GM18909 (cell line): ENCODE results near the gene CSNK1D.
"Not testable (repeated sequence)": the region's sequence is repeated elsewhere in the genome, so short reads cannot be mapped to it uniquely, and the experiment has no call there.

ENCODE experiments used
- ATAC-seq: cut with Tn5 transposase; IDR thresholded peaks from one replicate; pipeline ENCODE4 v1.9.1; 2021; ENCODE audit warnings: mild to moderate bottlenecking; ENCODE audit not compliant: unreplicated experiment, poor library complexity

Gene CSNK1D

DNA sequence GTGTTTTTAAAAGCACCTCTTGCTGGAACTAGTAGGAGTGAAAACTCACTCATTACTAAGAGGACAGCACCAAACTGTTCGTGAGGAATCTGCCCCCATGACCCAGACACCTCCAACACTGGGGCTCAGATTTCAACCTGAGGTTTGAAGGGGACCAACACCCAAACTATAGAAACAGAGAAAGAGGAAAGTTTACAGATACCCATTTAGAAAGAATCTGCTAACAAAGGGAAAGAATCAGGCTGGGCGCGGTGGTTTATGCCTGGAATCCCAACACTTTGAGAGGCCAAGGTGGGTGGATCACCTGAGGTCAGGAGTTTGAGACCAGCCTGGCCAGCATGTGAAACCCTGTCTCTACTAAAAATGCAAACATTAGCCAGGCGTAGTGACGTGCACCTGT lies 3.4 kb upstream of the CSNK1D start:
- no peak for ATAC-seq

DNA sequence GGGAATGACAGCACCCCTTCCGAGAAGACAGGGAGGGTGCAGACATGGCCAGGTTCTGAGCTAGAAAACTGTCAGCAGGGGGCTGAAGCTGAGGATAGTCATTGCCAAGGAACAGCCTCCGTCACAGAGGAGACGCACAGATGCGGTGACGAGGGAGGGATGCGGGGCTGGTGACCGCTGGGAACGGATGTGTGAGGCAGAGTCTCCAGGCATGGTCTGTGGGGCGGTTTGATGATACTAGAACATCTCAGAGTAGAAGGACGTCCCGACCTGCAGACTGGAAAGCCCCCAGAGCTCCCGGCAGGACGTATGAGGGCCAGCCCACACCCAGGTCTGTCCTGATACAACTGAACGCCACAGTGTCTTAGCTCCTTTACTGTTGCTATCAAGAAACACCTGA lies 1.8 kb upstream of the CSNK1D start:
- ATAC-seq: no peak

DNA sequence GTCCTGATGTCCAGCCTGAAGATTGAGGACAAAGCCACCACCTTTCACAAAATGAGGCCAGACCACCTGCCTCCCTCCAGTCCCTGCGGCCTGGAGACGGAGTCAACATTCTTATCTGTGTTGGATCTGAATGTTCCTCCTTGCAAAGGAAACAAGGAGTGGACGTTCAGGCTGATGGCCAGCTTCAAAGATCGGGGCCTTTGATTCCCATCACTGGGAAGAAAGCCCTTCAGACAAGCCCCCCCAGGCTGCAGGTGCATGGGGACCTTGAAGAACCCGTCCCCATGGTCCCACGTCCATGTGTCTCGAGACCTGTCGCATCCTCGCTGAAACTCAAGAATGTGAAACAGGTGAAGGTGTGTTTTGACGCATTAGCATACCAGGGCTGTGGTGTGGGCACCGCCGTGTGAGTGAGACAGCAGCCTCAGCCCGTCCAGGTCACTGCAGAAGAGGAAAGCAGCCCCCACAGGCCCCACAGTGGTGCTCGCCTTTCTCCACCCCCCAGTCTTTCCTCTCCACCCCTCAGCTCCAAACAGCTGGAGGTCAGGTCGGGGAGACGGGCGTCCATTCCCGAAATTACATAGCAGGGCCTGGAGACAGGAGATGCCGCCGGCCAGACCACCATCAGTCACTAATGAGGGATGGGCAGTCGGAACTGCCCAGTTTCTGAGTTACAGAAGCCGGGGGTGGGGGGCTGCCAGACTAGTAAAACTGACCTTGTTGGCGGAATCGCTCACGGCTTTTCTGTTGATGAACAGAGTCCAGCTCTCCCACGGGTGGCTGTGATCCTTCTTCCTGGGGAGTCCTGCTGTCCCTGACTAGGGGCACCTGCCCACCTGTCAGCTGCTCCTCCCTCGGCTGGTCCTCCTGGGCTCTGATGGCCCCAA lies 877 bp upstream of the CSNK1D start:
- no peak for ATAC-seq

DNA sequence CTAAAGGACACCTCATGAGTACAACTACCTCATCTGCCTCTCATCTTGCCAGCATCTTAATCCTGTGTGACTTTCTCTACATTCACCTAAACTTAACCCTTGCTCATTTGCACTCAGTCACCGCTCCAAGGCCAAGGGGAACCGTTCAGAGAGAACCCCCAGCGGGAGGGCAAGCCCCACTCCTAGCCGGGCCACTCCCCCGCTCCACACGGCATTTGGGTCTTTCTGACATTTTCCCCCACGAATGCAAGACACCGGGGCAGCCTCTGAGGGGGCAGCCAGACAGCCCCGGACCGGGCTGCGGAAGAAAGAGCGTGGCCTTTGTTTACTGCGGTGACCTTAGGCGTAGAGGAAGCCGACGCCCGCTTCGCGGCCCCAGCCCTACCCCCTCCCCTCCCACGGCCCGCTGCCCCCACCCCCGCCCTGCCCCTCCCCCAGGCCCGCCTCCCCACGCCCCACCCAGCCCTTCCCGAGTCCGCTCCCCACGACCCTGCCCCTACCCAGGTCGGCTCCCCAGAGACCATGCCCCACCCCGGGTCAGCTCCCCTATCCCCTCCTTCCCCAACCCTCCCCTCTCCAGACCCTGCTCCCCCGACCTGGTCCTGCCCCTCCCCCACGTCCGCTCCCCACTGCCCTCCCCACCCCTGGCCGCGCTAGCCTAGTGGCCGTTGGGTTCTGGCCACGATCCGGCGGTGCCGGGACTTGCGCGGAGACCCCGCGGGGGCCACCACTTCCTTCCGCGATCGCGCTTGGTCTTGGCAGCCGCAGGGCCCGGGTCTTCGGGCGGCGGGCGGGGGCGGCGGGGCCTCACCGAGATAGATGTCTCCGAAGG lies 789 bp downstream of the CSNK1D start:
- peak; percentile 19 for ATAC-seq

DNA sequence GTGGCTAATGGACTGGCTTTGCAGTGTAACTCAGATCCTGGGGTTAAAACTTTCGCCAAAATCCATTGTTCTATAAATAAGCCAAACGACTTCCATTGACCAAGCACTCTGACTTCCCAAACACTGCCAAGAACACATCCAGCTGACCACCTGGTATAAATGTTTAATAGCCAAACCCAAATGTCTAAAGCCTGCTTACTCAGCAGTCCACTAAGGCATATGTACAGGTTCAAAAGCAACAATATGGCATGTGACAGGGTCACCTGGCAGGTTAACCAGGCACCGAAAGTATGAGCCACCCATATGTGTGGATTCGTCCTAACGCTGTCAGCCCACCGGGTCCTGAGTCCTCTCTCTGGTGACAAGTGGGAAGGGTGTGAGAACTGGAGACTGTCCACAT lies 2.1 kb downstream of the CSNK1D start:
- ATAC-seq: no peak

DNA sequence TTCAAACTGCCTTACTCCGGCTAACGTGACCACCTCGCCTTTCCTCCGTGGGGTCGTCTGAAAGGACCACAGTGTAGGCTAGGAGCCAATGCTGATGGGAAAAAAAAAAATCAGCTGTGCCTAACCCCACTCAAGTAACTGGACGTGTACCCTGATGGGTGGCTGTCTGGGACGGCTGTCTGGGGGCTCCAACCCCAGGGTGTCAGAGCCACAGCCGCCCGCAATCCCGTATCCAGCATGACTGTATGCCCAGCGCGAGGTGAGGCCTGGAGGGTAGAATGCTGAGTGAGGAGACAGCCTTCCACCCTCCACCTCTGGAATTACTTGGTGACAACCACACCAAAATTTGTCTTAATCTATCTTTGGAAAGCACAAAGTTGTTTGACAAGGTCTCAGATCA lies 2.8 kb downstream of the CSNK1D start:
- no peak for ATAC-seq

DNA sequence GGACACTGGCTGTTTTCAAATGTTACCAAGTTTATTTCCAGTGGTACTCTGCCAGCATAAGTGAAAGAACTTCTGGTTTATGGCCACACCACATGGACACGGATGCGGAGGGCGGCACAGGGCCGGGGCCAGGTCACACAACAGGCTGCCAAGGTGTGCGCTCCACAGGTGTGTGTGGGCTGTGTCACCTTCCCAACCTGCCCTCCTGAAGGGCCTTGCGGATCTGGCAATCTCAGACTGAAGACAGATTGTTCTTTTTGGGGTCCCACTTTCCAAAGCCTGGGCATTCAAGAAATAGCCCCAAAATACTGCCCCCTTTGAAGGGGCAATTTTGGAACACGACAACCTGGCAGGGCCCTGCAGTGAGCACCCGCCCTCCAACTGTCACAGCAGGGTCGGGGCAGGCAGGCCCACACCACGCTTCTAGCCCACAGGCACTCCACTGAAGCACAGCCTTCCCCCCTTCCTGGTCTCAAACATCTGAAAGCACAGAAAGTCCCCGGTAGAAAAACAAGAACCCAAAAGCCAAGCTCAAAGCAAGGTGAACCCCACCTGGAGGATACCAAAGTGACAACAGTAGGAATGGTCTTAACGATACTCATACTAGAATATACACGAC lies 3.5 kb downstream of the CSNK1D start:
- ATAC-seq: no peak

DNA sequence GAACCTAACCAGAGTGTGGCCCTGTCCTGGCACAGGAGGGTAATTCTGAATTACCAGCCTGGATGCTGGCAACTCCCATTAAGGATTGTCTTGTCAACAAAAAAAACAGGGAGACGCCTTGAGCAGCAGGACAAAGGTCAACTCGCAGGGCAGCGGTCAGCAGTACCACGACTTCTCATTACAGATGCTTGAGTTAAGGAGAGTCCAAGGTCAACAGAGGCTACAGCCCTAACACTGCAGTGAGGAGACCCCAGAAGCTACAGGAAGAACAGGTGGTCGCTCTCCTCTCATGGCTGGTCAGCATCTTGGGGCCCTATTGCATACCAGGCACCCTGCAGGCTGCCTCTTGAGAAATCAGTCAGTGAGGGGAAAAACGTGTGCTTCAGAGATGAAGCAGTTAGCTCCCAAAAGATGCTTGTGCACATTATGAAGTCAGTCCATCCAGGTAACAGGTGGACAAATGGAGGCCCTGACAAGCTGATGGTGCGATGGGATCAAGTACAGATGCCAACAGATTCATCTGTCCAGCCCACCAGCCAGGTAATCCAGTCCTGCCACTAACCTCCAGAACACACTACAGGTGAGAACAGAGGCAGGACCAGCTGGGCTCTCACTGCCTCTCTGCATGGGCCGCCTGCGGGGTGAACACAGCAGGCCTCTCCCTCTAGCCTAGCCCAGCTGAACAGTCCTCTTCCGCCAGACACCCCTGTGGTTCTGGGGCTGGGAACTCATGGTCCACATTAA lies 4.2 kb downstream of the CSNK1D start:
- no peak for ATAC-seq

DNA sequence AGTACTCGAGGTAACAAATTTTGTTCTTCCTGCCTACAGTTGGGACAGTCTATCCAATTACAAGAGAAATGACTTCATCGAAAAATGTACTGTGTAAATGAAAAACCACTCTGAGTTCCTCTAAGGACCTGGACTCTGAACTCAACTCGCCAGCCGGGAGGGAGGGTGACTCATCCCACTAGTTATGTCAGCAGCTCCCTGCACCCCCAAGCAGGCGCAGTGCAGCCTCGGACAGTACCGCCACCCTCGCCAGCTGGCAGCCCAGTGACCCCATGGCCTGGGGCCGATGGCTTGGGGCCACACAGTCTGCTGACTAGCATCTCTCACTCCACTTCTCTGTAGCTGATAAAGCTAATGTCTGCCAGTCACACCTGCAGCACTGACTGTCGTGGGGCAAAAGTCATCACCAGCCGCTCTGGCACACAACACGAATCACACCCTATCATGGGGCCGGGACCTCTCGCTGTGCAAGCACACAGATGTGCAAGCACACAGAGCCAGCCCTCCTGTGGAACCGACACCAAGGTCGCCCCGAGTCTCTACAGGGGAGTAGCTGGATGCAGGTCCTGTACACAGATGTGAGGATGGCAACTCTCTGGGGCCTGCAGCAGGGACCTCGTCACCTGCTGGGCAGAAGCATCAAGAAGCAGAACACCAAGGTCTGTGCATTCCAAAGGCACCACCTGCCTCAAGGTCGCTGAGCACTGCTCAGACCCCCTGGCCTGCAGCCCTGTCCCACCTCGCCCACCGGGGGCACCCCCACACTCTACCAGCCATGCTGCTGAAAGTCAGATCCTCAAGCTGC lies 5.7 kb downstream of the CSNK1D start:
- ATAC-seq: no peak

DNA sequence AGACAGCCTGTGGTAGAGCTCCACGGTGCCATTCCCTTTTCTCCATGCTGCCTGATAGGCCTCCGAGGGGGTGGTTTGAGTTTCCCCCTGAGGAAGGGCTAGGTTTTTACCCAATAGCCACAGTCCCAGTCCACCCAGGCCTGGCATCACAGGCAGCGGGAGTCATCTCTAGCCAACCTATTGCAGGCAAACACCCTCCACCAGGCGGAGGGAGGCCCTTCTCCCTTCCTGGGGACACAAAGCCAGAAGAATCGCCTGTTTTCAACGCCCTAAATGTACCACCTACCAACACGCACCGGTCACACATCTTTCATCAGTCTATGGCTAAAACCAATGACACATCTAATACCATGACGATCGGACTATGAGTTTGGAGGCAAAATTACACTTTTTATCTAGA lies 7.4 kb downstream of the CSNK1D start:
- no peak for ATAC-seq

DNA sequence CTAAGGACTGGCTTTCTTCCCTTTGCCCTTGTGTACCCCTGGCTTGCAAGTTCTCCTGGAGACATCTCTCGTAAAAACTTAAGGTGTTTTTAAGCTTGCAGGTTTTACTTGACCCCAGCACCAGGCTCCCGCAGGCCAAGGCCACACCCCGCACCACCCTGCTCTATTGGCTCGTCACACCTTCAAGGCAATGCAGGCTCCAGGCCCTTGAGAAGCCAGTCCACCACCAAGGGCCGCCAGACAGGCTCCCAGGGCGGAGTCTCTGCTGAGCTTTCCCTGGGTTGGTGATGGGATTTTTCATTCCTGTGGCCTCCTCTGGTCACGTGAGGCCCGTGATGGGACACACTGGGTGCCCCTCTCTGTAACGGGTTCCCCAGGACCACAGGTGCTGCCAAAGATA lies 9.9 kb downstream of the CSNK1D start:
- no peak for ATAC-seq

DNA sequence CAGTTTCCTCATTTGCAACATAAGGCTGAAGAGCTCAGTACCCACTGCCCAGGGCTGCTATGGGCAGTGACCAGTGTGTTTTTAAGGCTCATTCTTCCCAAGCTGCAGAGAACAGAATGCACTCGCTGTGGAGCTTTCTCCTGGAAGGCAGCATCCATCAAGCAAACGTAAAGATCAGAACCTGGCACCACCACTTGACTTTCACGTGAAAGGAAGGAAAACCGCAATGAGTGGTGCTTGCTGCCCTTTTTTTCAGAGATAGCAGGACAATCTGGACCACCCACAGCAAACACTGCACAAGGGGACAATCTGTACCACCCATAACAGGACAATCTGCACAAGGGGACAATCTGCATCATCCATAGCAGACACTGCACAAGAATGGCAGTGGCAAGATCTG lies 11.2 kb downstream of the CSNK1D start:
- no peak for ATAC-seq

DNA sequence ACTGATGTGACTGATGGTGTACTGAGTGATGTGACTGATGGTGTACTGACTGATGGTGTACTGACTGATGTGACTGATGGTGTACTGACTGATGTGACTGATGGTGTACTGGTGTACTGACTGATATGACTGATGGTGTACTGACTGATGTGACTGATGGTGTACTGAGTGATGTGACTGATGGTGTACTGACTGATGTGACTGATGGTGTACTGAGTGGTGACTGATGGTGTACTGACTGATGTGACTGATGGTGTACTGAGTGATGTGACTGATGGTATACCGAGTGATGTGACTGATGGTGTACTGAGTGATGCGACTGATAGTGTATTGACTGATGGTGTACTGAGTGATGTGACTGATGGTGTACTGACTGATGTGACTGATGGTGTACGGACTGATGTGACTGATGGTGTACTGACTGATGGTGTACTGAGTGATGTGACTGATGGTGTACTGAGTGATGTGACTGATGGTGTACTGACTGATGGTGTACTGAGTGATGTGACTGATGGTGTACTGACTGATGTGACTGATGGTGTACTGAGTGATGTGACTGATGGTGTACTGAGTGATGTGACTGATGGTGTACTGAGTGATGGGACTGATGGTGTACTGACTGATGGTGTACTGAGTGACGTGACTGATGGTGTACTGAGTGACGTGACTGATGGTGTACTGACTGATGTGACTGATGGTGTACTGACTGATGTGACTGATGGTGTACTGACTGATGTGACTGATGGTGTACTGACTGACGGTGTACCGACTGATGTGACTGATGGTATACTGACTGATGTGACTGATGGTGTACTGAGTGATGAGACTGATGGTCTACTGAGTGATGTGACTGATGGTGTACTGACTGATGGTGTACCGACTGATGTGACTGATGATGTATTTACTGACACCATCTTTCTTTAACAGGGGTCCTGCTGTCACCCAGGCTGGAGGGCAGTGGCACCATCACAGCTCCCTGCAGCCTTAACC lies 13.2 kb downstream of the CSNK1D start:
- ATAC-seq: not testable (repeated sequence)

DNA sequence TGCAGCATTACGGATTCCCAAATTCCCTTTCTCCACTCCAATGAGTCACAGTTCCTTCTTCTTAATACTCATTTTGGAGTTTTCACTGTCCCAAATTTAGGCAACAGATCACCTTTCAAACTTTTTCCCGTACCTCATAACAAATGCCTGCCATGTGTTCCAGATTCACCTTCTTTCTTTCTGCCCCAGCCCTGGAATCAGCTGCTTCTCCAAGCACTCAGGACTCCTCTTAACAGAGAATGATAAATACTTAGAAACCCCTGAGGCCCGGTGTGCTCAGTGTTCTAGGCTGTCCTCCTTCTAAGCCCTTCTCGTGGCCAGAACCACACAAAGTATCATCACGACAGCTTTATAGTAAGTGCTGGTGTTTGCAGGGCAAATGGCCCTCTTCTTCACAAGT lies 14.9 kb downstream of the CSNK1D start:
- ATAC-seq: no peak

DNA sequence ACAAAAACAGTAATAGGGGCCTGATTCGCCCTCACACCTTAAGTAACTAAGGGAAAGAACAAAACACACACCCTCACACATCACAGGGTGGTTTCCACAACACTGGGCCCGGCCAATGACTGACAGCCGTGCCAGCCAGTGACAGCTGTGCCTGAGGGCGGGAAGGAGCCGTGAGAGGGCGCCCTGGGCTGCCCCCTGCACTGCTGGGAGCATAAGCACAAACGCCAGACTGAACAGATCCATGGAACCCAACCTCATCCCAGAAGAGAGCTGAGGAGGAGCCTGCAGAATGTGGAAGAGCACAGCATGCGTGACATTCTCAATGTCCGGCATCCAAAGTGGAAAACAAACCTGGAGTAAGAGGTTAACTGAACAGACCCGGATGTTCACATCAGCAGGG lies 16.0 kb downstream of the CSNK1D start:
- ATAC-seq: no peak

DNA sequence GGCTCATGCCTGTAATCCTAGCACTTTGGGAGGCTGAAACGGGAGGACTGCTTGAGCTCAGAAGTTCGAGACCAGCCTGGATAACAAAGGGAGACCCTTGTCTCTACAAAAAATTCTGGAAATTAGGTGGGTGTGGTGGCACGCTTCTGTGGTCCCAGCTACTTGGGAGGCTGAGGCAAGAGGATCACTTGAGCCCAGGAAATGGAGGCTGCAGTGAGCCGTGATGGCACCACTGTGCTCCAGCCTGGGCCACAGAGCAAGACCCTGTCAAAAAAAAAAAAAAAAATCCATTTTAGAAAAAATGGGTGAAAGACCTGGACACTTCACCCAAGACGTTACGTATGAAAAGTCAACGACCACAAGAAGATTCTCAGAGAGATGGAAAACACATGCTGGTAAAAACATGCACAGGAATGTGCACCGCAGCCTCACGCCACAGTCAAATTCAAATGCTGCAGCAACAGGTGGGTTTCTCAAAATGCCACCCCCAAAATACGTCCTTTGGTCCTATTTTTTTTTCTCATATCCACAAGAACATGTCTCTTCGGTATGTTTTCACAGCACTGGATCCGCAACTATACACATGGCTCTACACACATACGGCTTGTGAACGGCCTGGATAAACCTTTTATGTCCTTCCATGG lies 17.1 kb downstream of the CSNK1D start:
- ATAC-seq: no peak

DNA sequence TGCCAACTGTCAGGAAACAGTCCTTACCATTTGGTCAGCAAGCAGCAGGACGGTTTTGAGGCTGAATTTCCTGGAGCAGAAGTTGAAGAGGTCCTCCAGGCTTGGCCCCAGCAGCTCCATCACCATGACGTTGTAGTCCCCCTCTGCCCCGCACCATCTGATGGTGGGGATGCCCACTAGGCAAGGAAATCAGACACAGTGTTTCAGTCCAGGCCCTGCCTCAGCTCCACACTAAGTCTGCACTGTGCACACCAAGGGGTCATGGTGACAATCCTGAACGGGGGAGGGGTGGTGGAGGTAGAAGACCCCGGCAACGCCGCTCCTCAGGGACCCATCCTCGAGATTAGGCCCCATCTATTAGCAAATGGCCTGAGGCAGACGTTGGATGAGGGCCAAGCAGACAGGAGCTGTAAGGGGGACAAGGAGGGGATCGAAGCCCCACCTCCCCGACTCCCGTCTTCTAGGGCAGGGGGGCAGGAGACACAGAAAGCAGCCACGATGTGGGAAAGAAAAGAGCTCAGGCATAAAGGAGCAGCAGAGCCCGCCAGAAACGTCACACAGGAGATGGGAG lies 18.0 kb downstream of the CSNK1D start:
- ATAC-seq: no peak

DNA sequence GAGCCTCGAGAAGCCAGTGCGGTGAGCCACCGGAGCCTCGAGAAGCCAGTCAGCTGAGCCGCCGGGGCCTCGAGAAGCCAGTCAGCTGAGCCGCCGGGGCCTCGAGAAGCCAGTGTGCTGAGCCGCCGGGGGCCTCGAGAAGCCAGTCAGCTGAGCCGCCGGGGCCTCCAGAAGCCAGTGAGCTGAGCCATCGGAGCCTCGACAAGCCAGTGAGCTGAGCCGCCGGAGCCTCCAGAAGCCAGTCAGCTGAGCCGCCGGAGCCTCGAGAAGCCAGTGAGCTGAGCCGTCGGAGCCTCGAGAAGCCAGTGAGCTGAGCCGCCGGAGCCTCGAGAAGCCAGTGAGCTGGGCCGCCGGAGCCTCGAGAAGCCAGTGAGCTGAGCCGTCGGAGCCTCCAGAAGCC lies 18.8 kb downstream of the CSNK1D start:
- ATAC-seq: not testable (repeated sequence)
